GM21786 (cell line): ENCODE results near the gene CCM2.
"Not testable (repeated sequence)": the region's sequence is repeated elsewhere in the genome, so short reads cannot be mapped to it uniquely, and the experiment has no call there.

Experiments
- ATAC-seq: cut with Tn5 transposase; IDR thresholded peaks from one replicate; pipeline ENCODE4 v1.9.1; 2021; ENCODE audit not compliant: unreplicated experiment

The CCM2 gene

DNA sequence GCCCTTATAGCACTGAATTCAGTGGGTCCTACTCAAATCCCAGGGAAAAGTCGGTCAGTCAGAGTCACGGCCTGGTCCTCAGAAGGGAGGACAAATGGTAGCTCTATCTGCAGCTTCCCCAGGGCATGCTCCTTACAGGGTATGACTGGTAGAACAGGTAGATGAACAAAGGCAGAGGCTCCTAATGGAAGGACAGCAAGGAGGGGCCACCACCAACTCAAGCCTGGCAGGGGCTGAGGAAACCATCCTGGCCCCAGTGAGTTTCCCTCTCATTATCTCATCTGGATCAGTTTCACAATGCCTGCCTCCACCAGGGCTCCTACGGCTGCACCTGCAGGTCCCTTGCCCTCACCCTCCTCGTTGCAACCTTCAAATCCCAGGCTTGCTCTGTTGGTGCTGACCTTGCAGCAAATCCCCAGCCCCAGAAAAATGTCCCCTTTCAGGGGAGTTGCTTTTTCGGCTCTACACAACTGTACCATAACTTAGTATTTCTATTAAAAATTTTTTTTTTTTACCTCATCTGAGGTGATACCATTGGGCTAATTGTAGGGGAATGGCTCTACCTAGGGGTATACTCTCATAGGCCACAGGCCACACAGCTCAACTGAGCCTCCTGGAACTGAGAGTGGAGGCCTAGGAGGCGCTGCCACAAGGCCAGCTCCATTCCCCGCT is 18.8 kb upstream of the CCM2 start:
- no peak for ATAC-seq

DNA sequence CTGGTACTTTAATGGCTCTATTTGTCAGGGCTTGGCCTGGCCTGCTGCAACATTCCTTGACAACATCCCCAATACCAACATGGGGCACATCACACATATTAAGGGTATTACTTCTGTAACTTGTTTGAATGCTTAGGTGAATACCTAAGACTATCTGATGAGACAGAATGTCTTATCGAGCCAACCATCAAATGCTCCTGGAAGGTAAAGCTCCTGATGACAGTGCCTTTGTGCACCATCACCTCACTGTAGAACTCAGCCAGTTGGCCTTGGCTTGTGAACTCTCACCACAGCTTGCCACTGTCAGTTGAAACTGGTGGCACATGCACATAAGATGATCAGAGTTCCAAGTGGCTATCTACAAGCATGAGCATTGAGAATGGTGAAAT is 17.5 kb upstream of the CCM2 start:
- ATAC-seq = no peak

DNA sequence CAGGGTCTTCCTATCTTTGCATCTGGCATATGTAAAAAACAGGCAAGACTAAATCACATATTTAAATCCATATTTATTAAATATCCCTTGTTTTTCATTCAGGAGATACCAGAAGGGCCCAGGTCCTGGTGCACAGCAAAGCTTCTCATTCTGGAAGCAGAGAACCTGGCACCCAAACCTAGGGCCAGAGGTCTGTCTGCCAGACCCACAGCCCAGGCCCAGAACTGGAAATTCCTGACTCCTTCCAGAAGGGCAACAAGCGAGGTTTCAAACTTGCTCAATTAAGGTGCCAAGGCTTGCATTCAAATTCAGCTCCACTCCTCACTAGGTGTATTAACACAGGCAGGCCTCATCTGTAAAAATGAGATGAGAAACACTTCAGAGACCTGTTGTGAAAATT is 17.0 kb upstream of the CCM2 start:
- ATAC-seq = no peak

DNA sequence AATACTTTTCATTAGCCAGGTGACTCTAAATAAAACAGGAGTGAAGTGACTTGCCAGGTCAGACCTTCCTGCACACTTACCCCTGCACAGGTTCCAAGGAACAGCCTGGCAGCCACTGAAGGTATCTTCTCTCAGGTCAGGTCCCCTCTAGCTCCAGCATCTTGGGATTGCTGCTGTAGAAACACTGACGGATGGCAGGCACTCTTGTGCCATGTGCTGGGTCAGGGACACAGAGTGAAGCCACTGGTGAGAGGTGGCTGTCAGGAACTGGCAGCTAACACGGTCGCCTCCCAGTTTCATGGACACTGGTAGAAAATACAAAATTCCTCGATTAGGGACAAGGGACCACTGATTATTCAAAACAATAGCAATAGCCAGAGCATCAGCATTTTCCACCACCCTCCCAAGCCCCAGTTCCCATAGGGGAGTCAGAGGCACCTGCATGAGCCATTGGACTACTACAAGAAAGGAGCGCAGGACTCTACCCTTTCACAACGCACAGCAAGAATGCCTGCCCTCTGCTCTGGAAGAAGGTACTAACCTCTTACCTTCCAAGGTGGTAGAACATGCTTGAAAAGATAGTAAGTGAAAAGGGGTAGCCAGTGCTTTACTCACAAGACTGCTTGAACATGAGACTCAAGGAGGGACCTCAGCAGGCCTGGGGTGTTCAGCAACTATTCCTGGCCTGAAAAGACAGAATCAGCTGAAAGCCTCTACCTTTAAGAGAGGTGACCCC is 16.1 kb upstream of the CCM2 start:
- no peak for ATAC-seq

DNA sequence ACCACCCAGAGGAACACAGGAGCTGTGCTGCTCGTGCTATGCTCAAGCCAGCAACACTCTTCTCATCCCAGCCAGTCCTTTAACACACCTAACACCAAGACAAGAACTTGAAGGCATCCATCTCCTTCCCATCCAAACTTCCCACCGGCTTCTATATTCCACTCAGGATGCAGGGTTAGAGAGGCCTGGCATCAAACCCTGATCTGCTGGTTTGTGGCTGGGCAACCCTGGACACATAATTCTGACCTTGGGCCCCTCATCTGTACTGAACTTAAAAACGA is 15.6 kb upstream of the CCM2 start:
- no peak for ATAC-seq

DNA sequence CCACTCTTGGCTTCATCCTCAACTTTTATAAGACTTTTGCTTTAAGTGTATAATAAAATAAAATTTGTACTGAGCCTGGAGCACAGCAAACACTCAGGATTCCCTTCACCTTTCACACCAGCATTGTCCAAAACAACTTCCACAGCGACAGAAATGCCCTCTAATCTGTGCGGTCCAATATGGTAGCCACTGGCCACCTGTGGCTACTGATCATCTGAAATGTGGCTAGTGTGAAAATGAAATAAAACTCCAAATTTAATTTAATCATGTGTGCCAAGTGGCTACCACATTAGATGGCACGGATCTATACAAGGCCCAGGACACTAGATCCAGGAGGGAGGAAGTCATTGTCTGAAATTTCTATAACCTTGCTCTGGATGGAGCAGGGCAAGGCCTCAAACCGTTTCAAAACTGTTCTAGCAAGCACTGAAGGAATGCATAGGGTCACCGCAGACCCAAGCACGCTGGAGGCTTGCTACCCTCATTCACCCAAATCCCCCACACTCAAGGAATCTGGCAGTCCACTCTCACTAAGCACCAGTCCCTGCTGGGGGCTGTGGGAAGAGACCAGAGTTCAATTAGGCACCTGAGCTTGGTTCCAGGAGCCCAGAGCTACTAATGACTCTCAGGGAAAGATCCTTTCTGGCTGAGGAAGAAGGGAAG is 14.8 kb upstream of the CCM2 start:
- ATAC-seq = no peak

DNA sequence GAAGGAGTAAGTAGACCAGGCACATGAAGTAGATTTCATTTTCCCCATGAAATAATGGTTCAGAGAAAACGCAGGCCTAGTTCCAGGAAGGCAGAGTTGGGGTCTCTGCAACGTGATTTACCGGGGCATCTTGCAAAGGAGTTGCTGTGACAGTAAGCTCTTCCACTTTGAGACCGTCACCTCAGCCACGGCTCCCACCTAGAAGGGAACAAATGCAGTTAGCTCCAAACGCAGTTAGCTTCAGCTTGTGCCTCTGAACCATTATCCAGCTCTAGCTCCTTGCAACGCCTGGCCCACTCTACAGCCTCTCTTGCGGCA is 14.1 kb upstream of the CCM2 start:
- no peak for ATAC-seq

GRCh38 chr7:44986218-44987053 is 13.6 kb upstream of the CCM2 start:
- ATAC-seq = peak; percentile 92

DNA sequence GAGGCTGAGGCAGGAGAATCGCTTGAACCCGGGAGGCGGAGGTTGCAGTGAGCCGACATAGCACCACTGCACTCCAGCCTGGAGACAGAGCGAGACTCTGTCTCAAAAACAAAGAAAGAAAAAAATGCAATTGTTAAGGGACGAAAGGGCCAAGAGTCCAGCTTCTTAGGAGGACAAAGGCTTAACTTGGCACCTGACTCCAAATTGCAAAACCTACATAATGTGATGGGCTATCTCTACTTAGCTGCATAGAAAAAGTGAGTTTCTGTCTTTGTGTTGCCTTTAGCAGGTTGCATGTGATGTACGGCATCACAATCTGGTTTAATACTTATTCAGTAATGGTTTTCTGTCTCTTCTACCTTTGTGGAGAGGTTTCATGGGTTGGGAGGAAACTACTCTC is 12.5 kb upstream of the CCM2 start:
- no peak for ATAC-seq

DNA sequence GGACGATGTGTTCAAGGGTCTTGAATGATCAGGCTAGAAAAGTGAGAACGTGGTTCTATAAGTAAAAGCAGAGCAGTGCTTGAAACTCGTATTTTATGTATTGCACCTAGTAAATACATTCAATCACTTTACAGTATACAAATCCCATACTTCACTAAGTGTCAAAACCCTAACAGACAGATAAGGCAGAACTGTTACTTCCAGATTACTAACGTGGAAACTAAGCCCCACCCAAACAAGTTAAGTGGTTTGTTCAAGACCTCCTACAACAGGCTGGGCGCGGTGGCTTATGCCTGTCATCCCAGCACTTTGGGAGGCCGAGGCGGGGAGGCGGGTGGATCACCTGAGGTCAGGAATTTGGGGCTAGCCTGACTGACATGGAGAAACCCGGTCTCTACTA is 12.0 kb upstream of the CCM2 start:
- ATAC-seq = no peak

GRCh38 chr7:44988701-44989100 is 11.3 kb upstream of the CCM2 start:
- no peak for ATAC-seq

DNA sequence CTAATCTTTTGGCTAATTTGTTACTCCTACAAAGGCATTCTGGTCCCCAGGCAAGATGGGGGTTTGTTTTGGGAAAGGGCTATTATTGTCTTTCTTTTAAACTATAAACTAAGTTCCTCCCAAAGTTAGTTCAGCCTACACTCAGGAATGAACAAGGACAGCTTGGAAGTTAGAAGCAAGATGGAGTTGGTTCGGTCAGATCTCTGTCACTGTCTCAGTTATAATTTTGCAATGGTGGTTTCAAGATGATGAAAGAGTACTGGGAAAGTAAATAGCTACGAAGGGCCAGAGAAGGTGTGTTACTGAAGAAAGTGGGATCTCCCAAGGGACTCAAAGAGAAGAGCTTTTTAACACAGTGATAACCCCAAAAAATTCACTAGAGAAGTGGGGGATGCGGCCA is 10.9 kb upstream of the CCM2 start:
- no peak for ATAC-seq

DNA sequence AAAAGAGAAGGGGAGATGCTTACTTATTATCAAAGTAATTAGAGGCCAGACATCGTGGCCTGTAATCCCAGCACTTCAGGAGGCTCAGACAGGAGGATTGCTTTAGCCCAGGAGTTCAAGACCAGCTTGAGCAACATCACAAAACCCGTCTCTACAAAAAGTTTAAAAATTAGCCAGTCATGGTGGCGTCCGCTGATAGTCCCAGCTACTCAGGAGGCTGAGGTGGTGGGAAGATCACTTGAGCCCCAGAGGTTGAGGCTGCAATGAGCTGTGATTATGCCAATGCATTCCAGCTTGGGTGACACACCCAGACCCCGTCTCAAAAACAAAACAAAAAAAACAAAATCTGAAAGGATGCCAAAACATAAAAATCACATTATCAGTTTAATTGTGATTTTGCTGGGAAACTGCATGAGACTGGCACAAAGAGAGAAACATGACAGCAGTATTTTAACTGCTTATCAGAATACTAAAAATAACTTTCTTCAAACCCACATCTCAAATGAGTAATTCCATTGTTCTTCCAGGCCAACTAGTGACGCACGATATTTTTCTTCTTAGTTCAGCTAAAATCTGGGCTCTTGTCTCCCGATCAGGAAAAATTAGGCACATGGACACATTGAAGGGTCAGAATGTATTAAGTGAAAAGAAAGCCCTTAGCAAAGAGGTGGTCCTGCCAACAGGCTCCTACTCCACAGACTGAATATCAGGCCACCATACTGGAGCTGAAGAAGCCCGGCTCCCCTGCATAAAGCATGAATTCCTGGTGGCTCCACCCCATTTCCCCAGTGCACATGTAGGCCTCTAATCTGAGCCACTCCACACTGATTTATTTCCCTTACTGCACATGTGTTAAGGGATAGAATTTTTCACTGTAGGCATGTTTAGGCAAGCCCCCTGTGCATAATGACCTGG is 9.6 kb upstream of the CCM2 start:
- ATAC-seq = no peak

DNA sequence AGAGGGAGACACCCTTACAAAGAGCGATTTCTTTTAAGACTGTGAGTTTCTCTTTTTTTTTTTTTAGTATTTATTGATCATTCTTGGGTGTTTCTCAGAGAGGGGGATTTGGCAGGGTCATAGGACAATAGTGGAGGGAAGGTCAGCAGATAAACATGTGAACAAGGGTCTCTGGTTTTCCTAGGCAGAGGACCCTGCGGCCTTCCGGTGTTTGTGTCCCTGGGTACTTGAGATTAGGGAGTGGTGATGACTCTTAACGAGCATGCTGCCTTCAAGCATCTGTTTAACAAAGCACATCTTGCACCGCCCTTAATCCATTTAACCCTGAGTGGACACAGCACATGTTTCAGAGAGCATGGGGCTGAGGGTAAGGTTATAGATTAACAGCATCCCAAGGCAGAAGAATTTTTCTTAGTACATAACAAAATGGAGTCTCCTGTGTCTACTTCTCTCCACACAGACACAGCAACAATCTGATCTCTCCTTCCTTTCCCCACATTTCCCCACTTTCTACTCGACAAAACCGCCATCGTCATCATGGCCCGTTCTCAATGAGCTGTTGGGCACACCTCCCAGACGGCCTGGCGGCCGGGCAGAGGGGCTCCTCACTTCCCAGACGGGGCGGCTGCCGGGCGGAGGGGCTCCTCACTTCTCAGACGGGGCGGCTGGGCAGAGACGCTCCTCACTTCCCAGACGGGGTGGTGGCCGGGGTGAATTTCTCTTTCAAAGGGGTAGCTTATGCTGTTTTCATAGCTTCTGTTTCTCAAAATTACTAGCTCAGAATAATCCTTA is 7.8 kb upstream of the CCM2 start:
- ATAC-seq = not testable (repeated sequence)

- ATAC-seq = no peak
Observed at GRCh38 chr7:44994877-44995554, 5.0 kb upstream of the CCM2 start.

DNA sequence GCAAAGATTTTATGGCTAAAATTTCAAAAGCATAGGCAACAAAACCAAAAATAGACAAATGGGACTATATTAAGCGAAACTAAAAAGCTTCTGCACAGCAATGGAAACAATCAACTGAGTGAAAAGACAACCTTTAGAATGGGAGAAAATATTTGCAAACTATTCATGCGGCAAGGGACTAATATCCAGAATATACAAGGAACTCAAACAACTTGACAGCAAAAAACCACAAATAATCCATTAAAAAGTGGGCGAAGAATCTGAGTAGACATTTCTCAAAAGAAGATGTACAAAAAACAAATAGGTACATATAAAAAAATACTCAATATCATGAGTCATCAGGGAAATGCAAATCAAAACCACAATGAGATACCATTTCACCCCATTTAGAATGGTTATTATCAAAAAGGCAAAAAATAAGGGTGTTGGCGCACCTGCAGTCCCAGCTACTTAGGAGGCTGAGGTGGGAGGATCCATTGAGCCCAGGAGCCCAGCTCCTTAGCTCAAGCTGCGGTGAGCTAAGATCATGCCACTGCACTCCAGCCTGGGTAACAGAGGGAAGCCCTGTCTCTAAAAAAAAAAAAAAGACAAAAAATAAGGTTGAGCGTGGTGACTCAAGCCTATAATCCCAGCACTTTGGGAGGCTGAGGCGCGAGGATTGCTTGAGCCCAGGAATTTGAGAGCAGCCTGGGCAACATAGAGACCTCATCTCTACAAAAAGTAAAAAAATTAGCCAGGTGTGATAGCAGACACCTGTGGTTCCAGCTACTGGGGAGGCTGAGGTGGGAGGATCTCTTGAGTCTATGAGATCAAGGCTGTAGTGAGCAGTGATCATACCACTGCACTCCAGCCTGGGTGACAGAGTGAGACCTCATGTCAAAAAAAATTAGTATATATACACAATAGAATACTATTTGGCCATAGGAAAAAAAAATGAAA is 4.2 kb upstream of the CCM2 start:
- no peak for ATAC-seq

DNA sequence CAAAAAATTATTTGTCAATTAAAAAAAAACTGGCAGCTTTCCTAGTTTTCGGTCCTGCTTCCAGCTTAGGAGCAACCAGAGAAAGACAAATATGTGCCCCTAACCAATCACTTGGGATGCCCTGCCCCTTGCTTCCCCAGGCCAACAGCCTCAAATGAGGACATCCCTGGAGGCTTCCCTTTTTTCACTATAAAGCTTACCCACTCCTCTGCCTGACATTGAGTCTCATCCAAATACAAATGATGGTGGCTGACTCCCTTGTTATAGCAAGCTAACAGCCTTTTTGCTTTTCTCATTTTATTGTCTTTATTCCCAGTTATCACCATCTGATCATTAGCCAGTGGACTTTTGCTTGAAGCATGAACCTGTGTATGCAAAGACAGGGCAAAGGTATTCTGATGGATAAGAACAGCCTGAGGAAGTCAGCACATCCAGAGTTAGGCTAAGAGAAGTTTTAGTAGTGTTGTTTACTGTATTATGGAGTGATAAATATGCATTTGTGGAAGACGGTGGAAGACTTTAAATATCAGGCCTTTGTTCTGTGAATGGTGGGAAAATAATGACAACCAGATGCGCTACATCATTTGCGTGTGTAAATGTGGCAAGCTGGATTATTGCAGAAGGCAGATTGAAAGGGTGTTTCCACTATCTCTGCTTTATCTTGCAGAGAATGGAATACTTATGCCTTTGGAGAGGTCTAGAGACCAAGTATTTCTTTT is 1.7 kb upstream of the CCM2 start:
- ATAC-seq = no peak
